ENCODE results near the gene MIPEP.

MIPEP gene

DNA sequence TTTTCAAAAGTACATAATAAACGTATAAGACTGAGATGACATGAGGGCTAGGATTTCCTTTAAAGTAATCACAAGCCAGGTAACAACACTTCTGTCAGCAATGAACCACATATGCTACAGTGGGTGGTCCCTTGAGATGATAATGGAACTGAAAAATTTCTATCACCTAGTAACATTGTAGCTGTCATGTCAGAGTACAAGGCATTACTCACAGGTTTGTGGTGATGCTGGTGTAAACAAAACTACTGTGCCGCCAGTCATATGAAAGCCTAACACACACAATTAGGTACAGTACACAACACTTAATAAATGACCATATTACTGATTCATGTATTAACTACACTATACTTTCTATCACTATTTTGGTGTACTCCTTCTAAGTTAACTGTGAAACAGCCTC lies 36.8 kb downstream of the MIPEP start:
- peak; percentile 37 for DNase-seq (ENCODE audit: low read depth)

- DNase-seq (ENCODE audit: low read depth): peak; percentile 32
Observed at GRCh38 chr13:23851106-23851505, 38.1 kb downstream of the MIPEP start.

DNA sequence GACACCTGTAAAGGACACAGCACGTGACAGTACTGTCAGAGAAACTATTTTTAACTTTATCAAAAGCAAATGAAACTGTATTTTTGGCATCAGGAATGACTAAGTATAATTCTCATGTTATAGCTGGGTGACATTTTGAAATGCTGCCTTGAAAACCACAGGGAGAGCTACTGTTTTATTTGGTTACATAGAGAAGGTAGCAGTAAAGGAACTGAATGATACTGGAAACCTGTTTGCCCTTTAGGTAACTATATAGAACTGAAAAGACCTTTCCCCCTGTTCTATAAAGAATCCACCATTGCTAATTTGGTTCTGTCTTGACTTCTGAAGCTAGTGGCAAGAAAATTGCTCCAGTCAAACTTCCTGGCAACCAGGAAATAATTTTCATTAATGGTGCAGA lies 39.1 kb downstream of the MIPEP start:
- no peak for DNase-seq (ENCODE audit: low read depth)

- no peak for DNase-seq (ENCODE audit: low read depth)
Observed at GRCh38 chr13:23849670-23850069, 39.5 kb downstream of the MIPEP start.

DNA sequence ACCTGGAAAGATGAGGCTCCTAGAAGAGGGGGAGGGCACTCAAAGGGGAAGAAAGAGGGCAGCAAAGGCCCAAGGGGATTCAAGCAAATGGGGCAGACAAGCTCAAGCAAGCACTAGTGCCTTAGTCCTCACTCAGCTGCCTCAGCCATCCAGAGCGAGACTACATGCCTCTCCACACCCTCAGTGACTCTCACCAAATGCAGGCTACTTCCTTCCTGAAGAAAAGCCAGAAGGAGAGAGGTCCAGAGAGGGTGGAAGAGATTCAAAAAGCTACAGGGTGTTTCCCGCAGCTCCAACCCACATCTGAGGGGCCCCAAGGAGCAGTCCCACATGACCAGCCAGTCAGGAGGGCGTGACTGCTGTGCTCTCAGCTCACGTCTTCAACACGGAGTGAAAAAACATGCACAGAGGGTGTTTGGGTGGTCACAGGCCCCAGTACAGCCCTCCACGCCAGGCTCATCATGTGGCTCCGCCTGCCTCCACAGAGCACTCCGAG lies 40.5 kb downstream of the MIPEP start:
- no peak for DNase-seq (ENCODE audit: low read depth)

DNA sequence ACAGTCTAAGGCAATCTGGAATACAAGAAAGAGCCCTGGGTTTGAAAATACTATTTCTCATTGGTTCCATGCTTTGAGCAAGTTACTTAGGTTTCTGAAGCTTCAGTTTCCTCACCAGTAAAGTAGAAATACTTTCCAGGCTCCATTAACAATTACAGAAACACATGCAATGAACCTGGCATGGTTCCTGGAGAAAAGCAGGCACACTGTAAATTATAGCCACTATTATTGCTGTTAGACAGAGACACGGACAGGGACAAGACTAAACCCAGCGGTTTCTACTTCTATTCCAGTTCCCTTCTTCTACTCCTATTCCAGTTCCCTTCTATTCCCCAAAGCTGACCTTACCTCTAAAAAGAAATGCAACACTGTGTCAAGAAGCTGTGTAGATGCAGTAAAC lies 41.2 kb downstream of the MIPEP start:
- no peak for DNase-seq (ENCODE audit: low read depth)

DNA sequence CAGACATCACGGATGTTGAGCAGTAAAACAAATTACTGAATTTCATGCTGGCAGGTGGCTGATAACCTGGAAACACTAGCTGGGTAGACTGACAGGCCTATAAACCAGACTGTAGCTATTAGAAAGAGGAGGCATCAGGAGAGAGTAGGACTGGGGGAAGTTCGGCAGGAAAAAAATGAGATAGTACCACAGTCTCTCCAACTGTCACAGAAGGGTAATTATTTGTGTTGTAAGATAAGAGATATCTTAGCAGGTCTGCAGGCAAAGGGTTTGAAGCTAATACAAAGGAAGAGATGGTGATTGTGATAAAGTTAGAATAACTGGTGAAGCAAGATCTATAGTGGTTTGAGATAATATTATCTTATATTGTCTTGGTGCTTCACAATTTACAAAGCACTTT lies 41.7 kb downstream of the MIPEP start:
- DNase-seq (ENCODE audit: low read depth): no peak

DNA sequence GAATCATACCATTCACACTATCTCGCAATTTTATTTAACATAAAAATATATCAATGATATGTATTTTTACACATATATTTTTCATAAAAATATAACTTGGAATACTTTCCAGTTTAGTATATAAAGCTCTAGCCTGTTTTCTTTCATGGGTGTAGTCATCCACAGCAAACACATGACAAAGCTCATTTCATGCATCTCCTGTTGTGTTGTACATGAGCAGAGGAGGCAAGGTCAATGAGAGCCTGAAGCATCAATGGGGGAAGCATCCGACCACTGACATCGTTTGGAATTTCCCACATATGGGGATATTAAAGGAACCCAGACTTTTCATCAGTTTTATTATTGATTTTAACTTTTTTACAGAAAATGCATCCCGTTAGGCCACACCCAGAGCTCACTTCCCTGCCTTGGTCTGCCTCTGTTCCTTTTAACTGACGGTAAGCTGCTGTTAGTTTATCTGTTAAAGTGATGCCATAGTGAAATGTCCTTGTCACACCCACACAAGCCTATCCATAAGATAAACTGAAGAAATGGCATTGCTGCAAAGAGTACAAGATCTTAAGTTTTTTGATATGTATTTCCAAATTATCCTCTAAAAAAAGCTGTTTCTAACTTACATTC lies 44.0 kb downstream of the MIPEP start:
- DNase-seq (ENCODE audit: low read depth): no peak

DNA sequence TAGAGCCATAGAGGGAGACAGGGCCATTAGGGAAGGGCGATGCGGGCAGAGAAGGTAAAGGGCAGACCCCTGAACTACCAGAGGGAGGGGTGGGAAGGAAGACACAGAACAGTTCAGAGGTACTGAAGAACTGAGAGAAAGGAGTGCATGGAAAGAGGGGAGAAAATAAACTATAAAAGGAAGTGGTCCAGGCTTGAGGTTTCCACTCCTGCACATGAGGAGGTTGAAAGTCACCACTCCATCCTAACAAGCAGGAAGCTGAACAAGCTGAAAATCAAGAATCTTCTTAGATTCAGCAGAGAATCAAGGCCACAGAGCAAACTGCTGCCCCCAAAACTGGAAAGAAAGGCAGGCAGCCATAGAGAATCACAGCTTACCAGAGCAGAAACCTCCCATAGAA lies 45.1 kb downstream of the MIPEP start:
- DNase-seq (ENCODE audit: low read depth): no peak

- DNase-seq (ENCODE audit: low read depth): no peak
Observed at GRCh38 chr13:23843436-23843835, 45.8 kb downstream of the MIPEP start.

DNA sequence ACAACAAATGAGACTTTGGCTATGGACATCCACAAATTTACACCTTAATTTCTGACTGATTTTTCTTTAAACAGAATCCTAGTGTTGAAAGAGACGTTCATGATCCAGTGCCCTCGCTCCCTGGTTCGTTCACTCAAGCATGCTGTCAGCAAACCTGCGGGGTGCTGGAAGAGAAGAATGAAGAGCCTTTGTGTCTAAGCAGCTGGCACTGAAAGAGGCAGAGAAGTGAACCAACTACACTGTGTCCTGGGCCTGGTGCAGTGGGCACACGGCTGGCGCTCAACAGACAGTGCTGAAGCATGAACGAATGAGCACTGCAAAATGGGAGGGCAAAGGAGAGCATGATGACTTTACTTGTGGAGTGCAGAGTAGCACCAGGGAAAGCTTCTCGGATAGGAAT lies 46.8 kb downstream of the MIPEP start:
- no peak for DNase-seq (ENCODE audit: low read depth)

DNA sequence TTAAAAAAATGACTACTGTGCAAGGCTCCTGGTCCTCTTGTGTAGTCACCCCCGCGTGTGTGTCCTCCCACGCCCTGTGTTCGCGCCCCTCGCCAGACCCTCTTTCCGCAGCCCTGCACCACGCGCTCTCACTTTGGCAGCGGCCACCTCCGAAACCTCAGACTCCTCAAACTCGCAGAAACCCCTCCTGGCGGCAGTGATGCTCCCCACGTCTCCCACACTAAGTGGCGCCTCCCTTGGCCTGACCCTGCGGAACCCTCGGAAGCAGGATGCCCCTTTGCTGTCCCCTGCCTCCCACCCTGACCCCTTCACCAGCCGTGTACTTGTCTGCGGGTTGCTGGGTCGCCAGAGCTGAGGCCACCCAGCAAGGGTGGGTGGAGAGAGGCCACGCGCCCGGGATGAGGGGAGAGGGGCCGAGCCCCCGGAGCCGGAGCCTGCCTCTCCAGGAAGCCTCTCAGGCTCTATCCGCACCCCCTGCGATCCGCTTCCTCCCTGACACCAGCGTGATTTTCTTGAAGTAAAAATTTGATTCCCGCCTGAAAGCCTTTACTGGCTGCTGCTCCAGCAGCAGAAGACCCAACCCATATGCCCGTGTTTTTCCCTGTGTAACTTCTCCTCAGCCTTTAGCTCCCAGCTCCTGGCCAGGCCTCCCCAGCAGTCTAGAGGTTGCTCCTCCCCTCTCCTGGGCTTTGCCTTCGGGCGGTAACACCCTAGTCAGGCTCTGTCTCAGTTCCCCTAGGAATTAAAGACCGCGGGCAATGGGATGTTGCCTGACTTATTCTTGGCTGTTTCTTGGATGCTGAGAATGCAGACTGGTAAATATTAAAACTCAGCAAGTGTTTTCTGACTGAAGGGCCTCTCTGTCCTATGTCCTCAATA lies 55.2 kb downstream of the MIPEP start:
- DNase-seq (ENCODE audit: low read depth): no peak

- DNase-seq (ENCODE audit: low read depth): peak; percentile 80
Observed at GRCh38 chr13:23828866-23829265, 60.3 kb downstream of the MIPEP start.

GRCh38 chr13:23828086-23828485 lies 61.1 kb downstream of the MIPEP start:
- DNase-seq (ENCODE audit: low read depth): no peak

DNA sequence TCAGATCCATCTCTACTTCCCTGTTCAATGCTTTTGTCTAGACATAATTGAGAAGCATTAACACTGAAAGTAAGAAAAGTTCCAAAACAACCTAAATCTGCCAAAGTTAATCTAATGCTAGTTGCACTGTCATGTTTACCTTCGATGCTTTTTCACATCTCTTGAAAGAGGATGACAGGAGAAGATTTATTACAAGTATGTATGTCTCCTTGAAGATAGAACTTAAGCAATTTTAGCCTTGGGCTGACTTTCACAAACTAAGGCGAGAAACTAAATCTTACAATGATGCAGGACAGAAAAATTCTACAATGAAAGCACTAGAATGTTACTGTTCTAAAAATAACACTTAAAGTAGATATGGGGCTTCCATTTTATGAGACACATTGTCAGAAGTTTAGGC lies 64.0 kb downstream of the MIPEP start:
- DNase-seq (ENCODE audit: low read depth): no peak

- no peak for DNase-seq (ENCODE audit: low read depth)
Observed at GRCh38 chr13:23824371-23824770, 64.8 kb downstream of the MIPEP start.

DNA sequence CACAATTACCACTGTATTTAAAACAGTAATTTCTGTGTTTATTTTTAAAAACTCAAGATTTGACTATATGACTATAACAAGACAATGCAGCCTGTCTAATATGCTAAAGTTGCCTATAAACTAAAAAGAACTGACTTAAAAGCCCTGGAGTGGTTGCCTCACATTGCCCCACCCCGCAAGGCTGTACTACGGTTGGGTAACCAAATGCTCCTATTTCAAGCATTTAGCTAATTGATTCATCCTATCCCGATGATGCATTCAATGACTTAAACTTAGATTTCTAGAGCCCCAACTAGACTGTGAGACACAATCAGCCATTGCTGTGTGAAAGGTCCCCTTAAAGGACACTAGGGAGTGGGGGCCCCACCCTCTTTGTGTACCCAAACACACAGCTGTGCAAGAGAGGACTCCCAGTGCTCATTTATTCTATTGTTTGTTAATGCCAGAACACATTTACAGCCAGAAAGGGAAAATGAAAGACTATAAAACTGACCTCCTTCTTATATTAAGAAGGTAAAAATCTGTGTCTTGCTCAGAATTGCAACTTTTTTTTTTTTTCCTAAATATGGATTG lies 66.9 kb downstream of the MIPEP start:
- no peak for DNase-seq (ENCODE audit: low read depth)

- DNase-seq (ENCODE audit: low read depth): no peak
Observed at GRCh38 chr13:23820530-23820929, 68.7 kb downstream of the MIPEP start.

DNA sequence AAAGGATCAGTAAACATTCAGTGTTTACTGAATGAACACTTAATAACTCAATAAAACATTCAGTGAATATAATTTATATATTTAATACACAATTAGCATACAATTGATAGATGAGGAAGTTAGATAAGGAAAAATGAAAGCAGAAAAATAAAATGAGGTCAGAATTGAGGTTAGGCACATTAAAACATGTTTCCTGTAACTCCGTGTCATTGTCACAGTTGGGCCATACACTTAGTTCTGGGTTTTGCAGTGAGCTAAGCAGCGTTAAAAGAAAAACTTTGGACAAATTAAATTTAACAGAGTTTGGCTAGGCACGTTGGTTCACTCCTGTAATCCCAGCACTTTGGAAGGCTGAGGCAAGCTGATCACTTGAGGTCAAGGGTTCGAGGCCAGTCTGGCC lies 71.4 kb downstream of the MIPEP start:
- no peak for DNase-seq (ENCODE audit: low read depth)

DNA sequence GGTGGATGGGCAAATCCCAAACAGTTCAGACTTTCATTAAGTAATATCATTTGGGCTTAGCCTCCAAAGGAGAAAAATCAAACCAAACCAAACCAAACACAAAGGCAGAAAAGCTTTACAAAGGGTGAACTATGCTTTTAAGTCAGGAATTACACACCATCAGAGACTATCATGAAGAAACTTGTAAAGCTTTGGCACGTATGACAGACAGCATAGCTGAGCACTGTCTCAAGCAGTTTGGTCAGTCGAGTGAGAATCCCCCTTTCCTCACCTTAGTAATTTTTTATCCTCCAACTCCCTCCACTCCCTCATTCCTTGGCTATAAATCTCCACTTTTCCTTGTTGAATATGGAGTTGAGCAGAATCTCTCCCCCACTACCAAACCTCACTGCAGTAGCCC lies 72.1 kb downstream of the MIPEP start:
- DNase-seq (ENCODE audit: low read depth): no peak

DNA sequence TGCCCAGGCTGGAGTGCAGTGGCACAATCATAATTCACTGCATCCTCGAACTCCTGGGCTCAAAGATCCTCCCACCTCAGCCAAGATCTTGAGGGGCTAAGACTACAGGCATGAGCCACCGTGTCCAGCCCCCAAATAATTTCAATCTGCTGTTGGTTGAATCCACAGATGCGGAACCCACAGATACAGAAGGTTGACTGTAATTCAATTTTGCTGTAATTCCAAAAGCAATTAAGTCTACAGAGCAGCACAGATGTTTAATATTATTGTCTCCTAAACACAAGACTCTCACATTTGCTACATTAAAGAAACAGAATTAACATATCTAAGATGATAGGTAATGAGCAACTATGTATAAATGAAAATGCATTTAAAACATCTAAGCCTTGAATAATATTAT lies 75.6 kb downstream of the MIPEP start:
- DNase-seq (ENCODE audit: low read depth): no peak

DNA sequence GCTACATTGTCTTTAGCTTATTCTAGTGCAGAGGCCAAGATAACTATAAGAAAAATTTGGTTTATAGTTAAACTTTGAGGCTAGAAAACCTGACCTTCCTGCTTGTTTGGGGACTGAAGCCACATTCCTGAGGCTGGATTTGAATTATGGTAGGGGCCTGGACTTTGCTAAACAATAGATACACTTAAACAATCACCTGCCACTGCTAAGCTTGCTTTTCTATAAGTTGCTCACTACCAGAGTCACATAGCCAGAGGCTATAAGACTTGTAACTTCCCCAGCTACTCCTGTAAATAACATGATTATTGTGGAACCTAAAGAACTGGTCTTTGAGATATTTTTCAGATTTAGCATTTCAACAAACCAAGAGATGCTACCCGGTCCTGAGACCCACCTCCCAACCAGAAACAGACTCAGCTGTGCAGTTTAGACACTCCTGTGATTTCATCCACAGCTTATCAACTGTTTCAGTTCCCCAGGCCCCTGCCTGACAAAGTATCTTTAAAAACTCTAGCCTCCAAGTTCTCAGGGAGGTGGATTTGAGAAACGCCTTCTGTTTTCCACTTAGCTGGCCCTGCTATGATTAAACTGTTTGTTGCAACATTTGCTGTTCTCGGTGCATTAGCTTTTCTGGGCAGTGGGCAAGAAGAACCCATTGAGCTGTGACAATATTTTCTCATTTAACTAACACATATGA lies 77.7 kb downstream of the MIPEP start:
- DNase-seq (ENCODE audit: low read depth): peak; percentile 17

Measured in ELR (cell line).